ENCODE data around the gene CCP110. TPM values are rescaled to one million over a fixed set of nuclear protein-coding genes. Genes with fewer than 3 reads are reported as not detected.

Gene CCP110
- total and polyA plus RNA-seq, 2 of the 13 experiments (the other 11 are each of a cell fraction or from before 2014, with no cell fraction given), result 10.0 to 11.1 TPM

GRCh38 chr16:19599968-19600716 lies 76.4 kb downstream of the CCP110 start:
- Histone ChIP-seq H3K4me1 (ENCODE audit: insufficient read depth, low read length) (peaks cover 9% of the 10 kb centered on the region), H3K9ac (ENCODE audit: insufficient read depth, low read depth, low read length) (no peak overlapping the region), H3K9me3 (ENCODE audit: low read length) (no peaks in the 10 kb centered on the region), H2AFZ (ENCODE audit: low read length) (no peak overlapping the region), H4K20me1 (ENCODE audit: insufficient read depth, low read length) (no peaks in the 10 kb centered on the region), H3K79me2 (ENCODE audit: insufficient read depth, low read length) (no peaks in the 10 kb centered on the region), H3K4me3 (replicated peaks in 1 of 3; ENCODE audit: insufficient read depth in 1 of 3, low read depth in 2 of 3, low read length in 3 of 3) (no peak overlapping the region), H3K36me3 (replicated peaks in 1 of 2; ENCODE audit: control insufficient read depth in 1 of 2, insufficient read depth in 2 of 2, low read length in 2 of 2) (no peaks in the 10 kb centered on the region), H3K4me2 (ENCODE audit: low read depth, low read length) (no peak overlapping the region), H3K27ac (ENCODE audit: extremely low read length, insufficient read depth, low read length) (no peak overlapping the region), H3K27me3 (ENCODE audit: control insufficient read depth in 1 of 2, insufficient read depth in 2 of 2, low read length in 2 of 2) (no peaks in the 10 kb centered on the region)
- no TSS peak for BruUV-seq (replicated peaks)
- DNase-seq (ENCODE audit: low spot score), result peak; percentile 23
- WGBS (ENCODE audit: low lambda C conversion rate), result 24% methylated on average over 5 of the region's 5 CpGs
- ChIA-PET CTCF (ENCODE audit: low intra/inter-chr PET ratio, low total read pairs) (interaction anchor here (1.7 to 5.6 kb wide), 2 partner anchors 16 to 287 kb away, joined by 5 to 234 read pairs; partner anchors contain the start of gene GPRC5B), POLR2A (no interaction called here)
- FAIRE-seq, result no peak
- intact Hi-C loops (cut with micrococcal nuclease; ENCODE audit: unreplicated experiment), result loop anchor here (1.0 to 10.0 kb wide), 2 partner anchors 100 to 705 kb away; no protein-coding TSS in a partner anchor
- in situ Hi-C loops (cut with HindIII; ENCODE audit: extremely low pct_ligation_motif_present, low pct_unique_long_range_greater_than_20kb), result loop anchor here (5.0 to 25.0 kb wide), 3 partner anchors 287 to 787 kb away; no protein-coding TSS in a partner anchor
- no peak for ATAC-seq
- TF ChIP-seq ZNF280D (CRISPR knock-in tag; IDR thresholded peaks at IDR 0.05) (no peak), ZNF704 (CRISPR knock-in tag; IDR thresholded peaks at IDR 0.05; ENCODE audit: borderline replicate concordance) (no peak), MYNN (CRISPR knock-in tag; IDR thresholded peaks at IDR 0.05; ENCODE audit: low read depth) (no peak), RAD21 (CRISPR knock-in tag; IDR thresholded peaks at IDR 0.05) (no peak), FOSL2 (CRISPR knock-in tag; IDR thresholded peaks at IDR 0.05) (peak; percentile 51), BHLHE40 (IDR thresholded peaks at IDR 0.05; ENCODE audit: low read length) (no peak), NR2F1 (CRISPR knock-in tag; IDR thresholded peaks at IDR 0.05) (0 out of 4 replicates have a peak, but pooled peaks of 1 of the 2 experiments have one; percentile 9), ZNF746 (CRISPR knock-in tag; IDR thresholded peaks at IDR 0.05) (no peak), ZNF251 (CRISPR knock-in tag; IDR thresholded peaks at IDR 0.05) (no peak), THAP9 (CRISPR knock-in tag; IDR thresholded peaks at IDR 0.05; ENCODE audit: borderline replicate concordance) (no peak), ZBTB34 (CRISPR knock-in tag; IDR thresholded peaks at IDR 0.05) (no peak), PATZ1 (CRISPR knock-in tag; IDR thresholded peaks at IDR 0.05) (no peak)
